ENCODE data around the gene GHRL. TPM values are rescaled to one million over a fixed set of nuclear protein-coding genes. Genes with fewer than 3 reads are reported as not detected.

Gene GHRL
- total and polyA plus RNA-seq, 2 donors (not counting 3 experiments of a cell fraction or from before 2014, with no cell fraction given), result not detected

- H3K9ac ChIP-seq (replicated peaks; ENCODE audit: extremely low read depth, insufficient read depth, low read length), result no peak overlapping the region
- TF ChIP-seq FOS (IDR thresholded peaks at IDR 0.05; ENCODE audit: borderline replicate concordance, insufficient read depth, low read length), result no peak
- no peak for TF ChIP-seq MAX (IDR thresholded peaks at IDR 0.05; ENCODE audit: insufficient read depth, insufficient read length)
- no peak for TF ChIP-seq JUN (IDR thresholded peaks at IDR 0.05; ENCODE audit: borderline replicate concordance, insufficient read depth, insufficient read length, low read depth)
- no peak for TF ChIP-seq POLR2AphosphoS5 (IDR thresholded peaks at IDR 0.05; ENCODE audit: insufficient read depth, low read depth, low read length)
- TF ChIP-seq MYC (IDR thresholded peaks at IDR 0.05; ENCODE audit: low read depth, low read length), result no peak
- no peak for TF ChIP-seq EZH2 (IDR thresholded peaks at IDR 0.05; ENCODE audit: borderline replicate concordance, low read depth, low read length, severe bottlenecking)
- TF ChIP-seq CTCF (IDR thresholded peaks at IDR 0.05; ENCODE audit: extremely low read depth in 1 of 2, insufficient read depth in 1 of 2, low read depth in 1 of 2, low read length in 2 of 2), result no peak
- no peak for TF ChIP-seq POLR2A (IDR thresholded peaks at IDR 0.05; ENCODE audit: low read depth, low read length)
- TF ChIP-seq GATA2 (IDR thresholded peaks at IDR 0.05; ENCODE audit: insufficient read depth, insufficient read length, low read depth, low read length), result no peak
- DNase-seq (ENCODE audit: low read depth, low spot score) (no peak), FAIRE-seq (no peak)
- BruUV-seq (replicated peaks), result no TSS peak
- ChIA-PET CTCF (no interaction called here), POLR2A (no interaction called here)
- H3K36me3 ChIP-seq (ENCODE audit: control insufficient read depth in 2 of 2, extremely low read depth in 1 of 2, insufficient read depth in 2 of 2, low read length in 2 of 2), result peaks cover 3 to 9% of the 10 kb centered on the region in 2 experiments
- no peaks in the 10 kb centered on the region for H3K9me1 ChIP-seq (replicated peaks; ENCODE audit: control insufficient read depth, extremely low read depth, insufficient read depth, low read length)
- no peak overlapping the region for H2AFZ ChIP-seq (ENCODE audit: low read depth, low read length)
- no peak overlapping the region for H3K4me3 ChIP-seq (replicated peaks in 1 of 3; ENCODE audit: insufficient read depth in 1 of 3, low read depth in 1 of 3, low read length in 3 of 3)
- H3K79me2 ChIP-seq (ENCODE audit: control insufficient read depth, insufficient read depth, low read length), result no peaks in the 10 kb centered on the region
- no peaks in the 10 kb centered on the region for H4K20me1 ChIP-seq (replicated peaks; ENCODE audit: control insufficient read depth, extremely low read depth, insufficient read depth, low read length)
- dilution Hi-C loops (cut with MboI; ENCODE audit: extremely low pct_ligation_motif_present, low sequenced_read_pairs) (no loop called here), intact Hi-C loops (cut with micrococcal nuclease) (no loop called here)
- no peak overlapping the region for H3K27ac ChIP-seq (ENCODE audit: insufficient read depth, low read depth, low read length)
- H3K4me2 ChIP-seq (ENCODE audit: insufficient read depth, low read length), result no peak overlapping the region
- H3K4me1 ChIP-seq (ENCODE audit: control insufficient read depth, extremely low read depth, insufficient read depth, low read length), result no peaks in the 10 kb centered on the region
- no peaks in the 10 kb centered on the region for H3K27me3 ChIP-seq (ENCODE audit: control insufficient read depth in 2 of 2, insufficient read depth in 2 of 2, low read length in 2 of 2)
- no peaks in the 10 kb centered on the region for H3K9me3 ChIP-seq (replicated peaks; ENCODE audit: control insufficient read depth, insufficient read depth, low read length)
These were observed 54.2 kb downstream of the GHRL start for GRCh38 chr3:10238345-10239183.

MicroRNAs within 50 kb of the gene (microRNA counts, 767-probe panel; counts per million panel counts)
- 723 counts per million, percentile 96 among the panel's probes with 10 or more counts for microRNA hsa-miR-378b

Small RNA genes lying within 50 kb of the gene (microRNA-seq; reads per million reads assigned to microRNA genes)
- gene MIR378B (ENCODE audit: borderline number of aligned reads, borderline replicate concordance), result not detected

Small RNA genes lying within 50 kb of the gene (small RNA-seq; reads per million reads assigned to genes)
- not detected for gene MIR378B (ENCODE audit: insufficient read depth, insufficient read length, low read depth, low replicate concordance)
- gene RF02126 (ENCODE audit: insufficient read depth, insufficient read length, low read depth, low replicate concordance), result not detected

Other genes starting within 250 kb of the GHRL start
- not detected in 2 replicates for gene FANCD2OS, start 184.7 kb downstream of the GHRL start, total RNA-seq
- not detected in 2 replicates for gene FANCD2OS, start 184.7 kb downstream of the GHRL start, polyA plus RNA-seq
- 123 and 133 TPM in 2 replicates for gene BRK1, start 177.3 kb downstream of the GHRL start, total RNA-seq
- 144 and 163 TPM in 2 replicates for gene BRK1, start 177.3 kb downstream of the GHRL start, polyA plus RNA-seq
- gene VHL, start 151.2 kb downstream of the GHRL start, total RNA-seq, result 39.2 and 41.0 TPM in 2 replicates
- gene VHL, start 151.2 kb downstream of the GHRL start, polyA plus RNA-seq, result 8.5 and 10.4 TPM in 2 replicates
- 10.0 and 11.1 TPM in 2 replicates for gene IRAK2, start 128.0 kb downstream of the GHRL start, total RNA-seq
- gene IRAK2, start 128.0 kb downstream of the GHRL start, polyA plus RNA-seq, result 7.3 and 7.9 TPM in 2 replicates
- 26.8 and 31.7 TPM in 2 replicates for gene TATDN2, start 44.5 kb downstream of the GHRL start, total RNA-seq
- gene TATDN2, start 44.5 kb downstream of the GHRL start, polyA plus RNA-seq, result 10.6 and 10.7 TPM in 2 replicates
- gene SEC13, start 28.2 kb upstream of the GHRL start, total RNA-seq, result 230 and 231 TPM in 2 replicates
- gene SEC13, start 28.2 kb upstream of the GHRL start, polyA plus RNA-seq, result 245 and 250 TPM in 2 replicates
- not detected in 2 replicates for gene ATP2B2, start 212.6 kb upstream of the GHRL start, total RNA-seq
- gene ATP2B2, start 212.6 kb upstream of the GHRL start, polyA plus RNA-seq, result not detected in 2 replicates

Data from endothelial cell of umbilical vein (primary cell).